ENCODE results near the gene ADCK1.
"Not testable (repeated sequence)": the region's sequence is repeated elsewhere in the genome, so short reads cannot be mapped to it uniquely, and the experiment has no call there.

The ADCK1 gene, protein sequence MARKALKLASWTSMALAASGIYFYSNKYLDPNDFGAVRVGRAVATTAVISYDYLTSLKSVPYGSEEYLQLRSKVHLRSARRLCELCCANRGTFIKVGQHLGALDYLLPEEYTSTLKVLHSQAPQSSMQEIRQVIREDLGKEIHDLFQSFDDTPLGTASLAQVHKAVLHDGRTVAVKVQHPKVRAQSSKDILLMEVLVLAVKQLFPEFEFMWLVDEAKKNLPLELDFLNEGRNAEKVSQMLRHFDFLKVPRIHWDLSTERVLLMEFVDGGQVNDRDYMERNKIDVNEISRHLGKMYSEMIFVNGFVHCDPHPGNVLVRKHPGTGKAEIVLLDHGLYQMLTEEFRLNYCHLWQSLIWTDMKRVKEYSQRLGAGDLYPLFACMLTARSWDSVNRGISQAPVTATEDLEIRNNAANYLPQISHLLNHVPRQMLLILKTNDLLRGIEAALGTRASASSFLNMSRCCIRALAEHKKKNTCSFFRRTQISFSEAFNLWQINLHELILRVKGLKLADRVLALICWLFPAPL

GRCh38 chr14:77799863-77800730, at the start of gene ADCK1:
Gene ADCK1, plus strand, starts transcription at chr14:77800109. Its CDS starts 18,870 bp downstream, at chr14:77818979.
- DNase-seq, result peak; percentile 83

GRCh38 chr14:77752266-77752665, 47.6 kb upstream of the ADCK1 start:
- no peak for DNase-seq

GRCh38 chr14:77752799-77753516, 47.0 kb upstream of the ADCK1 start:
- no peak for DNase-seq

DNA sequence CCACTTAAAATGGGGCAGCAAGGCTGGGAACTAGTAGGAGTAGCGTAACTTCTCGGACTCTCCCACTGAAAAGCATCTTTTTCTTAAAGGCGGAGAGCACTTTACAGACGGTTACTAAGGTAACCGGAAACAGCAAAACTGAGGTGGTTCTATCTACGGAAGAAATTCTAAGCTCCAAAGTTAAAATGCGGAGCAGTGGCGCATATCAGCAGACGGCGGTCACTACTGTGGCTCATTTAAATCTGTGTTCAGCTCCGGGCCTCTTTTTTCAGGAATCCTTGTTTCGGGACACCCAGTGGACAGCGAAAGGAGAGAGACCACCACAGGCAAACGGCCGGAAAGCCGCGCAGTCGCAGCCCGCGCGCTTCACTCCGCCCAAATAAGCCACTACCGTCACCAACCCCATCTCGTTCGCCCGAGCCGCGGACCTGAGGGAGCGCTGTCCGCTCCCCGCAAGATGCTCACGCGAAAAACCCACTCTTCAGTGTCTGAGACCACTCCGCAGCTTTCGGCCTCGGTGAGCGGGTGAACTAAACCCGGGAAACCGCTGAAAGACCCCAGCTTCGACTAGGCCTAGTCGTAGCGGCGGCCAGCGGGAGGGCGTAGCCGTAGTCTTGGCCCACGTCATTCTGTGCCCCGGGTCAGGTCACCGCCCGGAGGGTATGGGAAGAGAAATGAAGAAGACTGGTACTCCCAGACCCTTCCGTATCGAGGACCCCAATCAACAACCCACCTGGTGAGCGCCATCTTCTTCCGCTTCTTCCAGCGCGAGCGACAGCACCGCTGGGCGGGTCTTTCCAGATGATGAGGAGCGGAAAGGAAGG, 39.3 kb upstream of the ADCK1 start, which contains the start of gene SNW1:
Gene SNW1 (minus strand): TSS at position 776 of the 824 bp plus-strand sequence. CDS start 29 bp downstream, at position 747.
- DNase-seq, result peak; percentile 93

- peak; percentile 50 for DNase-seq
Observed at GRCh38 chr14:77761205-77761931, 38.5 kb upstream of the ADCK1 start.

GRCh38 chr14:77763316-77763715, 36.6 kb upstream of the ADCK1 start:
- no peak for DNase-seq

DNA sequence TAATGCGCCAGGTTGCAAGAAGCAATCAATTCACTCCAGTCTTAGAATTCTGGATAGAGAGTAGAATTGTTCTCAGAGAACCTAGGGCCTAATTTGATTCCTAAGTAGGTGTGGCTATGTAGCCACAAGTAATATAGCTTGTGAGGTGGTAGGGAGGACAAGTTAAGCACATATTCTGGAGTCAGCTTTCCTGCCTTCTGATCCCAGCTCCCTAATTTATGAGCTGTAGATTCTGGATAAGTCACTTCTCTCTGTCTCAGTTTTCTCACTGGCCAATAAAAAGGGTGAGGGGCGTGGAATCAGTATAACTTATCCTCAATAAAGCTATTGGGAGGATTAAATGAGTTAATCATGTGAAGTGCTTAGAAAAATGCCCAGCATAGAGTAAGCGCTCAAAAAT, 35.9 kb upstream of the ADCK1 start:
- no peak for DNase-seq

DNA sequence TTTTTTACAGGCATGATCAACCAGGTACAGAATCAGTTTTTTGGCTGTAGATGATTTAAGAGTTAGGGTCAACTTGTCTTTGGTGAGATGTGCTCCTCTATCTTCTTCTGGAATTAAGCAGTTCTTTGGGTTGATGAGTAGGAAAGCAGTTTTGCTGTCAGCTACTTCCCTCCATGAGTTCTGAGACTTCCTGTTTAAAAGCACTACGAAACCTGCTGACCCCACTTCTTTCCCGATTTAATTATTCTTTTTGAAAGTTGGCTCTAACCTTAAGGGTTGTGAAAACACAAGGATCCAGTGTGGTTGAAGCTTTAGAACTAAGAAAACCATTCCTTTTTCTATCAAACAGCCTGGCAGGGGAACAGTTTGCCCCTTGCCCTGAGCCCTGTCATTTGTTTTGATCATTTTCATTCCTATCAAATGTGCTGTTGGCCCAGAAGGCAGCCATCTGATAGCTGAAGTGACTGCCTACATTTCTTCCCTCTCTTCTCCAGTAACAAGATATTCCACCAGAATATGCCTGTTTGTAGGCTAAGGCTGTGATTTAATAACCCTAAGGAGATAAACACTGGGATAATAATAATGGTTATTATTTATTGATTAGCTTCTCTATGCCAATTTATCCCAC, 31.4 kb upstream of the ADCK1 start:
- DNase-seq, result not testable (repeated sequence)

- DNase-seq, result not testable (repeated sequence)
Observed at GRCh38 chr14:77773966-77774365, 25.9 kb upstream of the ADCK1 start.

DNA sequence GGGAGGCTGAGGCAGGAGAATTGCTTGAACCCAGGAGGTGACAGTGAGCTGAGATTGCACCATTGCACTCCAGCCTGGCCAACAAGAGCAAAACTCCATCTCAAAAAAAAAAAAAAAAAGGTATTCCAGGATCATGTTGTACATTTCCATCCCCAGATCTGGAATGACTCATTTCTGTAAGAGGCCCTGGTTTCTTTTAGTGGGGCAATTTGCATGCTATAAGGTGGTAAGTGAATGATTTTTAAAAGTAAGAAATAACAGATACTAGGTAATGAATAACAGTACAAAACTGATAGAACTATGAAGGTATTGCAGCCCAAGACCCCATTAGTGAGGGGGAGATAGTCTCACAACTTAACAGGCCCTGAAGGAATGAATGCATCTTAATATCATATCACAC, 17.7 kb upstream of the ADCK1 start:
- DNase-seq, result no peak

GRCh38 chr14:77786148-77786547, 13.8 kb upstream of the ADCK1 start:
- DNase-seq, result no peak

- no peak for DNase-seq
Observed at GRCh38 chr14:77790566-77791224, 9.2 kb upstream of the ADCK1 start.

- no peak for DNase-seq
Observed at GRCh38 chr14:77791225-77791600, 8.7 kb upstream of the ADCK1 start.

- DNase-seq, result not testable (repeated sequence)
Observed at GRCh38 chr14:77793255-77793654, 6.7 kb upstream of the ADCK1 start.

- DNase-seq, result no peak
Observed at GRCh38 chr14:77794357-77794756, 5.6 kb upstream of the ADCK1 start.

- DNase-seq, result not testable (repeated sequence)
Observed at GRCh38 chr14:77799456-77799855, 453 bp upstream of the ADCK1 start.

DNA sequence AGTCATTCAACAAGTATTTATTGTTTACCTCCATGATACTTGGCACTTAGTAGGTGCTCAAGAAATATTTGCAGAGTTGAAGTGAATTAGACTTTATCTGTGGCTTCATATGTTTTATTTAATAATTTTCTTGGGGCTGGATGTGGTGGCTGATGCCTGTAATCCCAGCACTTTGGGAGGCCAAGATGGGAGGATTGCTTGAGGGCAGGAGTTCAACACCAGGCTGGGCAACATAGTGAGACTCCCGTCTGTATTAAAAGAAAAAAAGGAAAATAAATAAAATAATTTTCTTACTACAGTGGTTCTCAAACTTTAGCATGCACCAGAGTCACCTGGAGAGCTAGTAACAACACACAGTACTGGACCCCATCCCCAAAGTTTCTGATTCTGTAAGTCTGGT, 905 bp downstream of the ADCK1 start:
- no peak for DNase-seq

DNA sequence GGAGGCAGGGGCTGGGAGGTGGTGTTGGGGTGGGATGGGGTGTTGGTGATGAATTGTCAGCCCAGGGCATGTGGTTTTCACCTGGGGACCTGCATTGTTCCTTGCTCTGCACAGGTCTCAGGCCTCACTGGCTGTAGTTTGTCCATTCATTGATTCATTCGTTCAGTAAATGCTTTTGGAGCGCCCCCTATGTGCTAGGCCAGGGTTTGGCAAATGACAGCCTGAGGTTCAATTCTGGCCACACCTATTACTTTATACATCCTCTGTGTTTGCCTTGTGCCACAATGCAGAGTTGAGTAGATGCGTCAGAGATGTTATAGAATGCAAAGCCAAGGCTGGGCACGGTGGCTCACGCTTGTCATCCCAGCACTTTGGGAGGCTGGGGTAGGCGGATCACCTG, 4.7 kb downstream of the ADCK1 start:
- DNase-seq, result peak; percentile 24

GRCh38 chr14:77805706-77806105, 5.8 kb downstream of the ADCK1 start:
- no peak for DNase-seq

DNA sequence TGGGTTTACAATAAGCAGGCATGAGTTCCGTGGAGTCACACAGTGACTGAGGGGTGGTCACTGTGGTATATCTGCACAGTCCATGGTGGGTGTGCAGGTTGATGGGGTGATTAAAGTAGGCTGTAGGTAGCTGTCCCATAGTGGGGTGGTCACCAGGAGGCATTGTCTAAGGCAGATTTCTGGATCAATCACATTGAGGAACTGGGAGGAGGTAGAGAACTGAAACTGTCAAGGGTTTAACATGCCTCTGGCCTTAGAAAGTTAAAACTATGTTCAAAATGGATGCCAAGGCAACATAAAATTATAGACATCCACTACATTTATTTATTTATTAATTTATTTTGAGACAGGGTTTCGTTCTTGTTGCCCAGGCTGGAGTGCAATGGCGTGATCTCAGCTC, 8.3 kb downstream of the ADCK1 start:
- DNase-seq, result no peak
